ENCODE results near the gene TSPAN12. TPM values are rescaled to one million over a fixed set of nuclear protein-coding genes. Genes with fewer than 3 reads are reported as not detected.
"Not testable (repeated sequence)": the region's sequence is repeated elsewhere in the genome, so short reads cannot be mapped to it uniquely, and the experiment has no call there.

The TSPAN12 gene
- total RNA-seq, 1 experiment from 2014 or later: 8.7 TPM

DNA sequence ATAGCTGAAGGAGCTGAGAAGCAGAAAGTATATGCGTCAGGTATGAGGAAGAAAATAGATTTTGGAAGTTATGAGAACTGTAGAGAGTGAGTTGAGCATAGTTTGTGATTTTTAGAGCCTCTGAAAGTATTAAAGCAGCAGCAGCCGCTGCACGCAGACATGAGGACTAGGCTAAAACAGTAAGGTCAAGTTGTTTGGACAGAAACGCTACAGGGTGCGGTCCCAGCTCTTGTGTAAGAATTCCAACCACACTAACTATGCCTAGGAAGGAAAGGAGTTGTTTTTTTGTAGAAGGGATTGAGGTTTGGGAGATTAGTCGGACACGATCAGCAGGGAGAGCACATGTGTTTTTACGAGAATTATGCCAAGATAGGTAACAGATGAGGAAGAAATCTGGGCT lies 78.9 kb downstream of the TSPAN12 start:
- not testable (repeated sequence) for H3K4me1 ChIP-seq (ENCODE audit: insufficient read depth, low read length); H3K27me3 ChIP-seq (ENCODE audit: insufficient read depth, low read length); H3K4me3 Mint-ChIP-seq; H3K23me2 ChIP-seq (ENCODE audit: insufficient read length, low read depth, low read length, poor library complexity, severe bottlenecking); H2BK12ac ChIP-seq (ENCODE audit: insufficient read length, low read depth, low read length); H3K36me3 Mint-ChIP-seq (ENCODE audit: insufficient read depth in 1 of 3, low read depth in 3 of 3); H3T11ph ChIP-seq (ENCODE audit: low read length); H3K9me3 Mint-ChIP-seq; H3K9me3 ChIP-seq (ENCODE audit: control insufficient read depth, low read depth, low read length); H2BK15ac ChIP-seq (ENCODE audit: low read depth, low read length); H3K4me2 ChIP-seq (ENCODE audit: insufficient read depth, insufficient read length, low read length); H3K14ac ChIP-seq (ENCODE audit: insufficient read depth, low read length); H3K79me1 ChIP-seq (ENCODE audit: insufficient read depth, low read depth, low read length, poor library complexity, severe bottlenecking); H3K9ac ChIP-seq (ENCODE audit: extremely low read depth, insufficient read length, low read length); H3K18ac ChIP-seq (ENCODE audit: insufficient read length, low read depth, low read length); DNase-seq; H4K20me1 ChIP-seq (ENCODE audit: control insufficient read depth, insufficient read depth, insufficient read length); H3K56ac ChIP-seq (ENCODE audit: insufficient read length, low read depth, low read length); H2BK5ac ChIP-seq (ENCODE audit: insufficient read length, low read length); H2BK120ac ChIP-seq (ENCODE audit: low read depth, low read length, poor library complexity, severe bottlenecking); H4K91ac ChIP-seq (ENCODE audit: insufficient read length, low read depth, low read length); H3K23ac ChIP-seq (ENCODE audit: insufficient read length, low read depth, low read length); H3K4ac ChIP-seq (ENCODE audit: low read depth, low read length); H4K8ac ChIP-seq (replicated peaks; ENCODE audit: insufficient read length, low read depth, low read length); H2BK20ac ChIP-seq (ENCODE audit: low read depth, low read length, poor library complexity, severe bottlenecking); H4K5ac ChIP-seq (ENCODE audit: insufficient read length, low read depth, low read length); H3K79me2 ChIP-seq (ENCODE audit: insufficient read depth, low read length); H3K27ac ChIP-seq (ENCODE audit: insufficient read length, low read depth, low read length); H3K27me3 Mint-ChIP-seq (ENCODE audit: low read depth); H3K27ac Mint-ChIP-seq; H2AFZ ChIP-seq (ENCODE audit: low read length); H2AK5ac ChIP-seq (ENCODE audit: insufficient read length, low read length)
- no CpG with 5 or more reads among the region's 8 CpGs for WGBS (ENCODE audit: extremely low coverage, insufficient read length, low lambda C conversion rate)
- H3K4me1 Mint-ChIP-seq: peaks cover 10 to 16% of the 10 kb centered on the region in 2 experiments
